ENCODE measurements around the gene TGFB2. TPM values are rescaled to one million over a fixed set of nuclear protein-coding genes. Genes with fewer than 3 reads are reported as not detected.

The TGFB2 gene
- total RNA-seq, 2 donors from 2014 or later = 0.27 to 4.6 TPM

- Histone ChIP-seq H3K27ac (no peak overlapping the region), H3K4me1 (no peaks in the 10 kb centered on the region), H3K4me3 (no peak overlapping the region), H3K27me3 (no peaks in the 10 kb centered on the region), H3K36me3 (no peaks in the 10 kb centered on the region), H3K9me3 (no peaks in the 10 kb centered on the region), H3K9ac (ENCODE audit: low read depth in 2 of 2, low read length in 2 of 2) (no peak overlapping the region)
- no peak for TF ChIP-seq CTCF (IDR thresholded peaks at IDR 0.05)
- no peak for DNase-seq
- intact Hi-C loops (cut with DNase I) = no loop called here
Measured at GRCh38 chr1:218414060-218414728, 69.1 kb downstream of the TGFB2 start.

- no peak for TF ChIP-seq CTCF (IDR thresholded peaks at IDR 0.05)
- no peaks in the 10 kb centered on the region for H3K9me3 ChIP-seq
- DNase-seq = no peak
- H3K36me3 ChIP-seq = no peaks in the 10 kb centered on the region
- intact Hi-C loops (cut with DNase I) = no loop called here
- H3K4me1 ChIP-seq = no peaks in the 10 kb centered on the region
- H3K4me3 ChIP-seq = no peak overlapping the region
- H3K27ac ChIP-seq = no peak overlapping the region
- H3K9ac ChIP-seq (ENCODE audit: low read depth in 2 of 2, low read length in 2 of 2) = no peak overlapping the region
- no peaks in the 10 kb centered on the region for H3K27me3 ChIP-seq
Measured at GRCh38 chr1:218415726-218416125, 70.6 kb downstream of the TGFB2 start.

GRCh38 chr1:218421531-218421930 is 76.4 kb downstream of the TGFB2 start:
- no peaks in the 10 kb centered on the region for H3K9me3 ChIP-seq
- no peak overlapping the region for H3K9ac ChIP-seq (ENCODE audit: low read depth in 2 of 2, low read length in 2 of 2)
- H3K36me3 ChIP-seq = no peaks in the 10 kb centered on the region
- intact Hi-C loops (cut with DNase I) = no loop called here
- no peaks in the 10 kb centered on the region for H3K27me3 ChIP-seq
- no peak for TF ChIP-seq CTCF (IDR thresholded peaks at IDR 0.05)
- no peak overlapping the region for H3K4me3 ChIP-seq
- DNase-seq = no peak
- H3K27ac ChIP-seq = no peak overlapping the region
- no peaks in the 10 kb centered on the region for H3K4me1 ChIP-seq

GRCh38 chr1:218424502-218424901 is 79.4 kb downstream of the TGFB2 start:
- Histone ChIP-seq H3K27me3 (no peaks in the 10 kb centered on the region), H3K9me3 (no peaks in the 10 kb centered on the region), H3K9ac (ENCODE audit: low read depth in 2 of 2, low read length in 2 of 2) (no peak overlapping the region), H3K4me3 (no peak overlapping the region), H3K36me3 (no peaks in the 10 kb centered on the region), H3K4me1 (no peaks in the 10 kb centered on the region), H3K27ac (no peak overlapping the region)
- intact Hi-C loops (cut with DNase I) = no loop called here
- no peak for TF ChIP-seq CTCF (IDR thresholded peaks at IDR 0.05)
- DNase-seq = no peak

GRCh38 chr1:218425647-218426342 is 80.7 kb downstream of the TGFB2 start:
- Histone ChIP-seq H3K4me3 (no peak overlapping the region), H3K27me3 (no peaks in the 10 kb centered on the region), H3K36me3 (no peaks in the 10 kb centered on the region), H3K9me3 (no peaks in the 10 kb centered on the region), H3K27ac (no peak overlapping the region), H3K9ac (ENCODE audit: low read depth in 2 of 2, low read length in 2 of 2) (no peak overlapping the region), H3K4me1 (no peaks in the 10 kb centered on the region)
- intact Hi-C loops (cut with DNase I) = no loop called here
- no peak for DNase-seq
- no peak for TF ChIP-seq CTCF (IDR thresholded peaks at IDR 0.05)

All from colonic mucosa (tissue), 4 donors.